ENCODE measurements around the gene PLB1. TPM values are rescaled to one million over a fixed set of nuclear protein-coding genes. Genes with fewer than 3 reads are reported as not detected.

Gene PLB1
- total RNA-seq, 4 donors from 2014 or later = 1.5 to 16.5 (median 4.6) TPM

GRCh38 chr2:28480403-28481049 is 15.3 kb upstream of the PLB1 start:
- TF ChIP-seq CTCF (IDR thresholded peaks at IDR 0.05; ENCODE audit: low read depth) = no peak

- no peak for TF ChIP-seq CTCF (IDR thresholded peaks at IDR 0.05; ENCODE audit: low read depth)
Observed at GRCh38 chr2:28481905-28482304, 14.0 kb upstream of the PLB1 start.

GRCh38 chr2:28484835-28485234 is 11.0 kb upstream of the PLB1 start:
- TF ChIP-seq CTCF (IDR thresholded peaks at IDR 0.05; ENCODE audit: low read depth) = no peak

- TF ChIP-seq CTCF (IDR thresholded peaks at IDR 0.05; ENCODE audit: low read depth) = no peak
Observed at GRCh38 chr2:28486526-28486925, 9.3 kb upstream of the PLB1 start.

- no peak for TF ChIP-seq CTCF (IDR thresholded peaks at IDR 0.05; ENCODE audit: low read depth)
Observed at GRCh38 chr2:28487258-28487657, 8.6 kb upstream of the PLB1 start.

- no peak for TF ChIP-seq CTCF (IDR thresholded peaks at IDR 0.05; ENCODE audit: low read depth)
Observed at GRCh38 chr2:28488083-28488830, 7.6 kb upstream of the PLB1 start.

- no peak for TF ChIP-seq CTCF (IDR thresholded peaks at IDR 0.05; ENCODE audit: low read depth)
Observed at GRCh38 chr2:28488858-28489575, 6.8 kb upstream of the PLB1 start.

Data from subcutaneous adipose tissue (tissue), 4 donors.